Mesenchymal stem cell (in vitro differentiated cells and primary cell): ENCODE results near the gene PTPRN2.

Experiments
- DNase-seq: peaks from one replicate; pipeline ENCODE4 v3.0.0-alpha.2; 2013
- H2AFZ ChIP-seq: one replicate; pipeline ENCODE4 v1.6.1; 2013; ENCODE audit warnings: low read depth, mild to moderate bottlenecking, control low read depth, inconsistent platforms, low read length, moderate library complexity
- H2AK5ac ChIP-seq: 2 replicates; pipeline ENCODE4 v1.6.1; 2013; ENCODE audit warnings: low read length, moderate library complexity, mild to moderate bottlenecking, inconsistent platforms; ENCODE audit not compliant: severe bottlenecking
- H2BK120ac ChIP-seq: one replicate; pipeline ENCODE4 v1.6.1; 2013; ENCODE audit warnings: low read depth, mild to moderate bottlenecking, inconsistent platforms, low read length, moderate library complexity
- H2BK12ac ChIP-seq, 2 experiments: one replicate each; pipeline ENCODE4 v1.6.1; 2013; ENCODE audit warnings: inconsistent platforms in 2 of 2, low read length in 2 of 2, mild to moderate bottlenecking in 2 of 2, moderate library complexity in 2 of 2, control low read depth in 1 of 2
- H2BK15ac ChIP-seq: one replicate; pipeline ENCODE4 v1.6.1; 2013; ENCODE audit warnings: mild to moderate bottlenecking, low read depth, inconsistent platforms; ENCODE audit not compliant: poor library complexity, severe bottlenecking
- H2BK5ac ChIP-seq: 2 replicates; pipeline ENCODE4 v1.6.1; 2013; ENCODE audit warnings: low read depth, mild to moderate bottlenecking, low read length, control low read depth, inconsistent platforms; ENCODE audit not compliant: poor library complexity, severe bottlenecking
- H3K14ac ChIP-seq, 2 experiments: one replicate each; pipeline ENCODE4 v1.6.1; 2013; ENCODE audit warnings: inconsistent platforms in 2 of 2, low read length in 2 of 2, control low read depth in 1 of 2, mild to moderate bottlenecking in 1 of 2, moderate library complexity in 1 of 2
- H3K18ac ChIP-seq, 2 experiments: one replicate each; pipeline ENCODE4 v1.6.1; 2013; ENCODE audit warnings: inconsistent platforms in 2 of 2, low read length in 2 of 2, control low read depth in 1 of 2, low read depth in 1 of 2, mild to moderate bottlenecking in 1 of 2
- H3K23ac ChIP-seq, 2 experiments: one replicate each; pipeline ENCODE4 v1.6.1; 2013; ENCODE audit warnings: inconsistent platforms in 2 of 2, low read length in 2 of 2, mild to moderate bottlenecking in 2 of 2, moderate library complexity in 2 of 2, control low read depth in 1 of 2
- H3K27ac ChIP-seq: 2 replicates; pipeline ENCODE4 v1.5.1; 2013; ENCODE audit warnings: mild to moderate bottlenecking, moderate library complexity, low read length, control low read depth, inconsistent platforms; ENCODE audit not compliant: poor library complexity, severe bottlenecking
- H3K27me3 ChIP-seq, 2 experiments: 2 replicates each; pipeline versions ENCODE4 v1.6.1 to v1.7.0; 2013; ENCODE audit warnings: low read length in 2 of 2, mild to moderate bottlenecking in 2 of 2, moderate library complexity in 2 of 2, control low read depth in 1 of 2, inconsistent platforms in 1 of 2; ENCODE audit not compliant: control insufficient read depth in 1 of 2, insufficient read depth in 1 of 2
- H3K36me3 ChIP-seq, 2 experiments: 2 replicates each; pipeline versions ENCODE4 v1.6.1 to v1.7.0; 2013; ENCODE audit warnings: low read length in 2 of 2, control low read depth in 1 of 2, inconsistent platforms in 1 of 2, low read depth in 1 of 2, mild to moderate bottlenecking in 1 of 2; ENCODE audit not compliant: insufficient read depth in 2 of 2, control insufficient read depth in 1 of 2
- H3K4ac ChIP-seq, 2 experiments: one replicate each; pipeline ENCODE4 v1.6.1; 2013; ENCODE audit warnings: inconsistent platforms in 2 of 2, low read length in 2 of 2, mild to moderate bottlenecking in 2 of 2, moderate library complexity in 2 of 2, control low read depth in 1 of 2, low read depth in 1 of 2
- H3K4me1 ChIP-seq: 2 replicates; pipeline ENCODE4 v1.6.1; 2013; ENCODE audit warnings: low read depth, low read length, control low read depth; ENCODE audit not compliant: control insufficient read depth, insufficient read depth
- H3K4me2 ChIP-seq: 2 replicates; pipeline ENCODE4 v1.6.1; 2013; ENCODE audit warnings: low read length, mild to moderate bottlenecking, inconsistent platforms; ENCODE audit not compliant: poor library complexity, severe bottlenecking
- H3K4me3 ChIP-seq, 2 experiments: 2 replicates each; pipeline versions ENCODE4 v1.5.1 to v1.7.0; 2013; ENCODE audit warnings: low read length in 2 of 2, mild to moderate bottlenecking in 2 of 2, control low read depth in 1 of 2, low read depth in 1 of 2; ENCODE audit not compliant: insufficient read depth in 1 of 2
- H3K79me1 ChIP-seq: replicated peaks from 2 replicates; pipeline ENCODE4 v1.6.1; 2013; ENCODE audit warnings: mild to moderate bottlenecking, control low read depth, low read length, inconsistent platforms; ENCODE audit not compliant: poor library complexity, severe bottlenecking
- H3K9ac ChIP-seq: 2 replicates; pipeline ENCODE4 v1.7.0; 2013; ENCODE audit warnings: mild to moderate bottlenecking, low read length, moderate library complexity
- H3K9me3 ChIP-seq: 2 replicates; pipeline ENCODE4 v1.7.0; 2013; ENCODE audit warnings: mild to moderate bottlenecking, low read length; ENCODE audit not compliant: control insufficient read depth
- H4K8ac ChIP-seq: one replicate; pipeline ENCODE4 v1.6.1; 2013; ENCODE audit warnings: inconsistent platforms, mild to moderate bottlenecking, low read length, moderate library complexity
- H4K91ac ChIP-seq: one replicate; pipeline ENCODE4 v1.6.1; 2013; ENCODE audit warnings: mild to moderate bottlenecking, low read length, inconsistent platforms
- WGBS: methylation state at CpG from one replicate; pipeline ENCODE4 v1.1.7; 2013; ENCODE audit warnings: mixed read lengths; 5-methylcytosine and 5-hydroxymethylcytosine counted together

PTPRN2 gene

GRCh38 chr7:158318511-158318913, 269.1 kb downstream of the PTPRN2 start:
- Histone ChIP-seq H3K9ac (no peak overlapping the region), H3K36me3 (no peaks in the 10 kb centered on the region), H4K91ac (no peak overlapping the region), H3K23ac (no peak overlapping the region), H2AFZ (no peak overlapping the region), H3K79me1 (no peaks in the 10 kb centered on the region), H2AK5ac (no peak overlapping the region), H3K9me3 (no peaks in the 10 kb centered on the region), H3K4me2 (no peak overlapping the region), H2BK120ac (no peak overlapping the region), H2BK5ac (no peak overlapping the region), H3K27me3 (peaks cover 0 to 5% of the 10 kb centered on the region in 2 experiments), H3K18ac (no peak overlapping the region), H4K8ac (no peak overlapping the region), H2BK15ac (no peak overlapping the region), H3K4me3 (peak overlapping the region in 1 of 2 experiments; percentile 14), H3K4ac (no peak overlapping the region), H2BK12ac (no peak overlapping the region), H3K4me1 (no peaks in the 10 kb centered on the region), H3K27ac (no peak overlapping the region), H3K14ac (no peak overlapping the region)
- no peak for DNase-seq
- 75% methylated on average over 21 of the region's 22 CpGs for WGBS

- Histone ChIP-seq H3K27me3 (peaks cover 0 to 5% of the 10 kb centered on the region in 2 experiments), H2BK15ac (no peak overlapping the region), H2AK5ac (no peak overlapping the region), H2BK12ac (no peak overlapping the region), H3K9ac (no peak overlapping the region), H4K8ac (no peak overlapping the region), H3K27ac (no peak overlapping the region), H3K4ac (no peak overlapping the region), H2BK120ac (no peak overlapping the region), H3K36me3 (no peaks in the 10 kb centered on the region), H3K79me1 (no peaks in the 10 kb centered on the region), H3K23ac (no peak overlapping the region), H3K4me1 (no peaks in the 10 kb centered on the region), H3K18ac (no peak overlapping the region), H3K4me2 (no peak overlapping the region), H4K91ac (no peak overlapping the region), H3K9me3 (no peaks in the 10 kb centered on the region), H2AFZ (no peak overlapping the region), H3K14ac (no peak overlapping the region), H3K4me3 (no peak overlapping the region), H2BK5ac (no peak overlapping the region)
- 59% methylated on average over 49 of the region's 59 CpGs for WGBS
- no peak for DNase-seq
Measured at GRCh38 chr7:158317238-158318205, 270.1 kb downstream of the PTPRN2 start.

DNA sequence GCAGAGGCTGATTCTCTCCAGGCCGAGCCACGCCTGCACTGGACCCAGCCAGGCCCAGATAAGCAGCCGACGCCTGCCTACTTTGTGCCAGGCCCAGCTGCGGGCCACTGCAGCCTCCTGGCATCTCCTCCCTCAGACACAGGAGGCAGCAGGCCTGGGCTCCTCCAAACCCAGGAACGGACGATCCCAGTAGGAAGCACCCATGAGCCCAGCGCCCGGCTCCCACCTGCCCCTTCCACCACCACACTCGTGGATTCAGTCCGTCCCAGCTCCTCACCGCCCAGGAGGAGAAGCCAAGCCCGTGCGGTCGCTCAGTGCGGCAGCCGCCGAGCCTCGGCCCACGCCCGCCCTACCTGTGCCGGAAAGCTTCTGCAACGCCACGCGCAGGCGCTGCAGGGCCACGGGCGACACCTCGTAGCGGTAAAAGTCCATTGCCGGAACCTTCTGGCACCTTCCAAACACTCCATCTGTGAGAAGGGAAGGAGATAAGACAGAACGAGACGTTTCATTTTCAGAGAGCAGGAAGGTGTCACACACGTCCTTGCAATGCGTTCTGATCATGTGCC, 271.1 kb downstream of the PTPRN2 start:
- peaks cover 0 to 5% of the 10 kb centered on the region in 2 experiments for H3K27me3 ChIP-seq
- H2BK12ac ChIP-seq, result no peak overlapping the region
- no peak overlapping the region for H3K4me2 ChIP-seq
- no peak overlapping the region for H2AFZ ChIP-seq
- H3K23ac ChIP-seq, result no peak overlapping the region
- no peaks in the 10 kb centered on the region for H3K79me1 ChIP-seq
- no peak overlapping the region for H3K4me3 ChIP-seq
- no peak overlapping the region for H4K8ac ChIP-seq
- no peak overlapping the region for H2BK120ac ChIP-seq
- no peaks in the 10 kb centered on the region for H3K36me3 ChIP-seq
- H4K91ac ChIP-seq, result no peak overlapping the region
- peaks cover 6% of the 10 kb centered on the region for H3K9me3 ChIP-seq
- H3K18ac ChIP-seq, result no peak overlapping the region
- no peak for DNase-seq
- no peak overlapping the region for H3K4ac ChIP-seq
- H3K14ac ChIP-seq, result no peak overlapping the region
- H3K9ac ChIP-seq, result no peak overlapping the region
- H2BK15ac ChIP-seq, result no peak overlapping the region
- H2AK5ac ChIP-seq, result no peak overlapping the region
- no peak overlapping the region for H2BK5ac ChIP-seq
- 92% methylated on average over 35 of the region's 35 CpGs for WGBS
- no peaks in the 10 kb centered on the region for H3K4me1 ChIP-seq
- H3K27ac ChIP-seq, result no peak overlapping the region

DNA sequence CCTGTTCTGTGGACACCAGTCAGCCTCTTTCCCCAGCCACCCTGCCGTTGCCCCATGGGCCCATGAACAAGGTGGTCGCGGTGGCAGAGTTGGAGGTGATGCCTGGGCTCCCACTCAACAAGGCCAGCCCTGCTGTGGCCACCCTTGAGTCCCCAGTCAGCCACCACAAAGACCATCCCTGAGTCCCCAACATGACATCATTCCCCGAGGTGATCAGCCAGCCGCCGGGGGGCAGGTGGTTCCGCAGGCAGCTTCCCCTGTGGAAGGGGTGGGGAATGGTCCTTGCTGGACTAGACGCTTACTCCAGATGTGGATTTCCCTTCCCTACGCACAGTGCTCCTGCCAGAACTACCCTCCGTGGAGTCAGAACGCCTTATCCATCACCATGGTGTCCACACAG, 271.7 kb downstream of the PTPRN2 start:
- Histone ChIP-seq H2BK12ac (no peak overlapping the region), H3K9ac (no peak overlapping the region)

More for the DNA sequence above, 271.7 kb downstream of the PTPRN2 start:
- no peak overlapping the region for H3K14ac ChIP-seq
- H2BK15ac ChIP-seq, result no peak overlapping the region
- H2AK5ac ChIP-seq, result no peak overlapping the region
- H3K9me3 ChIP-seq, result peaks cover 6% of the 10 kb centered on the region
- no peaks in the 10 kb centered on the region for H3K4me1 ChIP-seq
- no peak overlapping the region for H3K18ac ChIP-seq
- no peaks in the 10 kb centered on the region for H3K36me3 ChIP-seq
- no peak overlapping the region for H2BK120ac ChIP-seq
- H4K91ac ChIP-seq, result no peak overlapping the region
- H3K23ac ChIP-seq, result no peak overlapping the region
- H3K27ac ChIP-seq, result no peak overlapping the region
- H3K4ac ChIP-seq, result no peak overlapping the region
- H3K27me3 ChIP-seq, result peaks cover 0 to 5% of the 10 kb centered on the region in 2 experiments
- H3K4me3 ChIP-seq, result no peak overlapping the region
- H4K8ac ChIP-seq, result no peak overlapping the region
- 70% methylated on average over 11 of the region's 11 CpGs for WGBS
- H2BK5ac ChIP-seq, result no peak overlapping the region
- no peak overlapping the region for H2AFZ ChIP-seq
- DNase-seq, result no peak
- no peaks in the 10 kb centered on the region for H3K79me1 ChIP-seq
- no peak overlapping the region for H3K4me2 ChIP-seq
